ENCODE data around the gene CS.
"Not testable (repeated sequence)": the region's sequence is repeated elsewhere in the genome, so short reads cannot be mapped to it uniquely, and the experiment has no call there.

CS gene

DNA sequence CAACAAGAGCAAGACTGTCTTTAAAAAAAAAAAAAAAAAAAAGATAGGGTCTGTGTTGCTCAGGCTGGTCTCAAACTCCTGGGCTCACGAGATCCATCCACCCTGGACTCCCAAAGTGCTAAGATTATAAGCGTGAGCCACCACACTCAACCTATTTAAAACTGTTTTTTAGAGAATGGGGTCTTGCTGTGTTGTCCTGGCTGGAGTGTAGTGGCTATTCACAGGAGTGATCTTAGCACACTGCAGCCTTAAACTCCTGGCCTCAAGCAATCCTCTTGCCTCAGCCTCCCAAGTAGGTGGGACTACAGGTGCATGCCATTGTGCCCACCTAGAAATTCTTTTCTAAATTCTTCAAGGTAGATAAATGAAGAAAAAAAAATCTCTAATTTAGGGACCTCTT is 25.8 kb downstream of the CS start:
- no peak for DNase-seq

DNA sequence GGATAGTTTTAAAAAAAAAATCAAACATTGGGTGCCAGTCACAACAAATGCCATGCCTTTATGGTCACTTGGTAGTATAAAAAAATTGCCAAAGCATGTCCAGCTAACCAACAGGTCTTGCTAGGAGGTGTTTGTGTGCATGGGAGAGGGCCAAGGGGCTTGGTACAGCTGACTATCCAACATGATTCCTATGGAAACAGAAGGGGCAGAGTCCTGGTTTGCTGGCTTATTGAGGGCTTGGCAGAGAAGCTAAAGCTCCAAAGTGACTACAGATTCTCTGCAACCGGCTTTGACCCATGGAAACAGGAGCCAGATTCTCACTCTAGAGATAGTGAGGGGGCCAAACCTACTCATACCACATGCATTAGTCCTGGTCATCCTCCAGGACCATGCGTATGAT is 27.7 kb downstream of the CS start:
- not testable (repeated sequence) for DNase-seq

DNA sequence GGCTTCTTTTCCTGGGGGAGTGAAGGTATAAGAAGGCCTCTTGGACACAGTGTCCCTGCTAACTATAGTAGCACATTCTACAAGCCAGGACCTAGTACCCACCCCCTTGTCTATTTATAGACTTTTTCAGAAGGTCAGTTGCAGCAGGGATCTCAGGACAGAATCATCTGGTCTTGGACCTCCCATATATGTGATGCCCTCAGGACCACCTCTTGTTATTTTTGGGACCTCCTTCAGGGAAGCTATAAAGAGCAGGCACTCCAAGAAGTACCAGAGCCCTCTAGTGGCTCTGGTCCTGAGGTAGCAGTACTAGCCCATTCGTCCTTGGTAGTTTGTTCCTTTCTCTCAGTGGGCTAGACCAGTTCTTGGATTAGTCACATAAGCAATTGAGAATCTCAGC is 29.1 kb downstream of the CS start:
- DNase-seq: no peak

DNA sequence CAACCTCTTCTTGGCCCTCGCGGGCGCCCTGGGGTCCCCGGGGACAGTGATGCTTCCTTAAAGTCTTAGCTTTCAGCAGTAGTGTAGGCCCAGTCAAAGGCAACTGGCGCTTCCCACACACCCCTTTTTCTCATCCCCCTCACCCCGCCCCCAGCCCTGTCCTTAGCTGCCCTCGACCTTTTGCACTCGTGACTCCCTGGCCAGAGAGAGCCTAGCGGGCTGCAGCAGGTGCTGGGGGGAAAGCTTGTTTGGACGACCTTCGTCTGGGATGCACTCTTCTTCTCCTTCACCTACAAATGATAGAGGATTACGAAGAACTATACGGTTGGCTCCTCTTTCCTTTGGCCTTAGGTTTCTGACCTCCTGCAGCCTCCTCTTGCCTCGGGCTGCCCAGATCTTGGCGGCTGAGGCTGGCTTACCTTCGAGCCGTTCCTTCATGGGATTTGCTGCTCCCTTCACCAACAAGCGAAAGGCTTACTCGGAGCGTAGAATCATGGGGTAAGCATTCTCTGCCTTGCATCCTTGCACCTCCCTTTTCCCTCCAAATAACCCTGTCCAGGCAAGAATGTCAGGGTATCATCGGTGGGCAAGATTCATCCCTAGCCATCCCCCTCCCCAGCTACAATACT is 32.6 kb downstream of the CS start:
- DNase-seq: no peak

DNA sequence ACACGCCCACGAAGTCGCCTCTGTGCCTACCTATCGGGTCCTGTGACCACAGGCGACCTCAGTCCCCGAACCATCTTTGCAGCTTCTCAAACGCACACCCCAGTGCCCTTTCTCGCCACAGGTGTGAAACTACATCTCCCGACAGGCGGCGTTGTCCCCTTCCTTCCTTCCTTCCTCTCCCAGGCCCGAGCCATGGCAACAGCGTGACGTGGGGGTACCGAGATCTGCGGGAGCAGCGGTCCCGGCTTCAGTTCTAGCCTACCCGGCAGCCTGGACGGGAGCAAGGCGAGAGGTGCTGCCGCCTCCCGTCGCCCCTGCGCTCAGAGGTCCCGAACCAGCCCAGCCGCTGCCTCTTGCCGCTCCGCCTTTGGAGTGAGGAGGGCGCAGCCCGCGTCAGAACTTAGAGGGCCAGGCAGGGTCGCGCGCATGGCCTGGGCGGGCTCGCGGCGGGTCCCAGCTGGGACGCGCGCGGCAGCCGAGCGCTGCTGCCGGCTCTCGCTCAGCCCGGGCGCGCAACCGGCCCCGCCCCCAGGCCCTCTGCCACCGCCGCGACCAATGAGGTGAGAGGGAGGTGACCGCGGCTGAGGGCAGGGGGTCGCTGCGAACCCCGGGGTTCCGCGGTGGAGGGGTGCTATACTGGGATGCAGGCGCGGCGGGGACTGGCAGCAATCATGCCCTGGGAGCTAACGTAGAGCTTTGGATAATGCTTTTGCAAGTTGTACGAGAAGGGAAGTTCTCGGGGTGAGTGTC is 33.3 kb downstream of the CS start, which contains the start of gene COQ10A:
Gene COQ10A, plus strand, starts transcription at position 250 of the 750 bp plus-strand sequence. Its CDS starts 177 bp downstream, at position 427.
- DNase-seq: peak; percentile 88

DNA sequence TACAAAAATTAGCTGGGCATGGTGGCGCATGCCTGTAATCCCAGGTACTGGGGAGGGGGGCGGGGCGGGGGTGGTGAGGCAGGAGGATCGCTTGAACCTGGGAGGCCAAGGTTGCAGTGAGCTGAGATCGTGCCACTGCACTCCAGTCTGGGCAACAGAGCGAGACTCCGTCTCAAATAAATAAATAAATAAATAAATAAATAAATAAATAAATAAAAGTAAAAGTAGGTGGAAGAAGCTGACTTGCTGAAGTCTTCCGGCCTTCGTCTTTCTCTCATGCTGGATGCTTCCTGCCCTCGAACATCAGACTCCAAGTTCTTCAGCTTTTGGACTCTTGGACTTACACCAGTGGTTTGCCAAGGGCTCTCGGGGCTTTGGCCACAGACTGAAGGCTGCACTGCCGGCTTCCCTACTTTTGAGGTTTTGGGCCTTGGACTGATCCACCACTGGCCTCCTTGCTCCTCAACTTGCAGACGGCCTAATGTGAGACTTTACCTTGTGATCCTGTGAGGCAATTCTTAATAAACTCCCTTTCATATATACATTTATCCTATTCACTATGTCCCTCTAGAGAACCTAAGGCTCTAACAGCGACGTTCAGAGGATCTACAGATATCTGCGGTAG is 34.0 kb downstream of the CS start:
- not testable (repeated sequence) for DNase-seq

DNA sequence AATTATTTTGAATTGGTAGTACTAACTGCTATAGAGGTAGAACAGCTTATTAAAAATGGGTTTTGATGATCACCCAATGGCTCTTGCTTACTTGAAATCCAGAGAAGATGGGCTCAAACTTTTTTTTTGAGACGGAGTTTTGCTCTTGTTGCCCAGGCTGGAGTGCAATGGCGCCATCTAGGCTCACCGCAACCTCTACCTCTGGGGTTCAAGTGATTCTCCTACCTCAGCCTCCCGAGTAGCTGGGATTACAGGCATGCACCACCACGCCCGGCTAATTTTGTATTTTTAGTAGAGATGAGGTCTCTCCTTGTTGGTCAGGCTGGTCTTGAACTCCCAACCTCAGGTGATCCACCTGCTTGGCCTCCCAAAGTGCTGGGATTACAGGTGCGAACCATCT is 37.2 kb downstream of the CS start:
- DNase-seq: not testable (repeated sequence)

DNA sequence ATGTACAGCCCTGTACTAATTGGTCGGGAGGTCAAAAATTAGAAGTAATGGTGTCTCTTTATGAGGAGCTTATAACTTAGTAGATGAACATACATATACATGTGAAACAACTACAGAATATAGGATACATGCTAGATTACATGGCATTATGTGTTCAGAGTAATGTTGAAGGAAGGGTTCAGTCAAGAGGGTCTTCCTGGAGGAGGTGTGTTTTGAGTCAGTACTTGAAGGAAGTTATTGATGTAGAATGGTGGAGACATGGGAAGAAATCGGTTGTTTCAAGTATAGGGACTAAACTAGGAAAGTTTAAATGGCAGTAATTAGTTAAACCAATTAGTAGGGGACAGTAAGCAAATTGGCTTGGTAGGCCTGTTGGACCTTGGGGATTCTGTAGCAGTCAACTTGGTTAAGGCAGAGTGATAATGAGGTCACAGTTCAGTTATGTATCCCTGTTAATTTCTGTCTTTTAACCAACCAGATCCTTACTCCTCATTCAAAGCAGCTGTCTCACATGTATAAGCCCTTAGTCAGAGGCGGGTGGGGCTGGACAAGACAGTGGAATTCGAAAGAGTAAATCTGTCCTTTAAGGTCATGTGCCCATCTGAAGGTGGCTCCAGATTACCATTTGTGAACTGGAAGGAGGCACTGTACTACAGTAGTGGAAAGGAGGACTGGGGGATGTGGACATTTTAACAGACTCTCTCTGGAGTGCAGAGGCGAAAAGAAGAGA is 38.5 kb downstream of the CS start:
- DNase-seq: no peak

GRCh38 chr12:56260921-56261320 is 39.2 kb downstream of the CS start:
- no peak for DNase-seq

DNA sequence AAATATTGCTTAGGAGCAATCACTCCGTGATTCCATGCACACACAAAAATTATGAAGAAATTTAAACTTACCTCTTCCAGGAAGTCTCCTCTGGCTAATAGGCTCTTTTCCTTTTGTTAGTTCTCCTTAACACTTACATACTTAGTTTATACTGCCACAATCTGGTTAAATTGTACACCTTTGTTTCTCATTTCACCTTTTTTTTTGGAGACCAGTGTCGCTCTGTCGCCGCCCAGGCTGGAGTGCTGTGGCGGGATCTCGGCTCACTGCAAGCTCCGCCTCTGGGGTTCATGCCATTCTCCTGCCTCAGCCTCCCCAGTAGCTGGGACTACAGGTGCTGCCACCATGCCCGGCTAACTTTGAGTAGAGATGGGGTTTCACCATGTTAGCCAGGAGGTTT is 39.8 kb downstream of the CS start:
- no peak for DNase-seq

GRCh38 chr12:56258820-56259183 is 41.3 kb downstream of the CS start:
- DNase-seq: no peak

DNA sequence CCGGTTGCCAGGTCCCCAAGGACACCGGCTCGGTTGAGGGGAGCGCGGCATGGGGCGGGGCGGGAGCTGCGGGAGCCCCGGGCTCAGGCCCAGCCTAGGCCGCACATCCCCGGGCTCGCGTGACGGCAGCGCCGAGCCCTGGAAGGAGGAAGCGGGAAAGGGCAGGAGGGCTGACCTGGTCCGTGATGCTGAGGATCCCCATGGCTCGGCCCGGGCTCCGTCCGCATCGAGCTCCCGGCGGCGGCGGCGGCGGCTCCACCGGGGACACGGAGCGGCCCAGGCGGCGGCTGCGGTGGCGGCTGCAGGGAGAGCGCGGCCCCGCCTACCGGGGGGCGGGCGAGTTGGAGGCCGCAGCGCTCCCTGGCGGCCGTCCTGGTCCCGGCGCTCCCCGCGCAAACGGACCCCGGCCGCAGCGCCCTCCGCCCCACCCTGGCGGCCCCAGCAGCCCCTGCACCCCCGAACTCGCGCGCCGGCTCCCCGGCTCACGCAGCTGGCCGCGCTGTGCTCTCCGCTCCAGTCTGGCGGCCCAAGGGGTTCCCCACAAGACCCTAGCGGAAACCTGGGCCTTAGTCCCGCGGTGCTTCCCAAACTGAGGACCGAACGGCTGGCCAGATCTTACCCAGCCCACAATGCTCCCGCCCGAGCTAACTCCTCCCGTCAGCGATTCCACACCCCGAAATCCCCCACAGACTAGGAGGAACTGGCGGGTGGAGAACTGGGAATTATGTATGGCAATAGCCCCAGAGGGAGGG is 41.9 kb downstream of the CS start, which contains the start of gene ANKRD52:
Gene ANKRD52, minus strand, starts transcription at position 317 of the 752 bp plus-strand sequence. Its CDS starts 115 bp downstream, at position 202.
- DNase-seq: peak; percentile 75

GRCh38 chr12:56257491-56258067 is 42.6 kb downstream of the CS start:
- DNase-seq: no peak

DNA sequence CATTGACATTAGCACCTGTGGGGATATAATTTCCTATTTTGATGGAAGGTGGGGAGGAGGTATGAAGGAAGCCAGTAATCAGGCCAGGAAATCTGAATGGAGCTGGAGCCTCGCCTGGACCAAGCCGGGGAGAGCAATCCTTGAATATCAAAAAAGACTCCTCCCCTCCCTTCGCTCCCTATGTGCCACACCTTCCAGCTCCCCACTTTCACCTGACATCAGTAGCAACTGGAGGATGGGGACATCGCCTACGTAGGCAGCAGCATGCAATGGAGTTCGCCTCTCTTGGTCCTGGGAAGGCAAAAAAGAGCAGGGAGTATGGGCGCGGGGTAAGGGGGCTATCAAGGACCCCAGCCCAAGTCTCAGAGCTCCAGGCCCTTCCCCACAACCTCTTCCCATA is 43.1 kb downstream of the CS start:
- no peak for DNase-seq

GRCh38 chr12:56256326-56256960 is 43.7 kb downstream of the CS start:
- no peak for DNase-seq

GRCh38 chr12:56255671-56256070 is 44.5 kb downstream of the CS start:
- no peak for DNase-seq

DNA sequence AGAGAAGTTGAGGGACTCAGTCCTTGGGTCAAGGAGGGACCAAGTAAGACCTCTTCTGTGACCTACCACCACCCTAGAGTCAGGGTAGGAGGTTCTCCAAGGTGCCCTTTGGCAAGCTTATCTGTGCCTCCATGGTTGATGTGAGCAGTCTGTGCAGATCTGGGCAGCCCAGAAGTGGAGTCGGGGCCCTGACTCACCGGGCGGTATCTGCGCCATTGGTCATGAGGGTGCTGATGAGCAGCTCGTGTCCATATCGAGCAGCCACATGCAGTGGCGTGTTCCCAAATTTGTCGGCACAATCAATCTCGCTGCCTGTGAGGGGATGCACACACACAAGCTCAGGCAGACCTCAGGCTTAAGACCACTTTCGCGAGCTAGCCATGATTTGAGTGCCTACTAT is 47.0 kb downstream of the CS start:
- DNase-seq: no peak

- DNase-seq: no peak
Measured at GRCh38 chr12:56252649-56253048, 47.5 kb downstream of the CS start.

DNA sequence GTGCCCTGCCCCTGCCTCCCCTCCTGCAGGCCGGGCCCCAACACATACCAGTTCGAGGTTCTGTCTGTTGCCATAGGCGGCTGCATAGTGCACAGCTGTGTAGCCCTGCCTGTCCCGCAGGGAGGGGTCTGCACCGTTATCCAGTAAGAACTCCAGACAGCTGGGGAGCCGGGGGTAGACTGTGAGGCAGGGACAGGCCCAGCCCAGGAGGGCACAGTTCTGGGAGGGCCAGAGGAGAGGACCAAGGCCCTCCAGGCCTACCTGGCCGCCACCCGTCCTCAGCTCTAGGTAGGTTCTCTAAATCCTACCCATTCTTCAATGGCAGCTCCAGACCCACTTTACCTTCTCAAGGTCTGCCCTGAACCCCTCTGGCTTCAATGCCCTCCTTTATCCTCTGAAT is 51.4 kb downstream of the CS start:
- DNase-seq: no peak

GRCh38 chr12:56247923-56248322 is 52.2 kb downstream of the CS start:
- no peak for DNase-seq

DNA sequence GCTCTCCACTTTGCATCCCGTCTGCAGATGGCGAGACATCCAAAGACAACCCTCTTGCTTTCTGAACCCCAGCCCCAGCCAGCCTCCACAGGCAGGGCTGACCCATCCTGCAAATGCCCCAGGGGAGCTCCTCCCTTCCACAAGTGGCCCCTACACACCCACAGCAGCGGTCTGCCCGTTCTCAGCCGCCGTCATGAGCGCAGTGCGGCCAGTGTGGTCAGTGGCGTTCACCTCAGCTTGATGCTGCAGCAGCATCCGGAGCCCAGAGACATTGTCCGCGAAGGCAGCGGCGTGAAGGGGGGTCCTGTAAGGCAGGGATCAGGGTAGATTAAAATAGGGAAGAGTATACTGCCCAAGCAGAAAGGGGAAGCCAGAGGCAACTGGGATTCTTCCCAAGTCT is 55.6 kb downstream of the CS start:
- DNase-seq: no peak

GRCh38 chr12:56243731-56244181 is 56.4 kb downstream of the CS start:
- no peak for DNase-seq

Data from activated gamma-delta T cell treated with Interleukin-2 at 50 U/mL for 16 hours (primary cell).